ENCODE measurements around the gene TRAF1. TPM values are rescaled to one million over a fixed set of nuclear protein-coding genes. Genes with fewer than 3 reads are reported as not detected.

Gene TRAF1
- total RNA-seq, 1 experiment from 2014 or later, result 1.4 TPM

GRCh38 chr9:120904978-120905301 lies 21.7 kb downstream of the TRAF1 start:
- no peaks in the 10 kb centered on the region for H3K79me2 ChIP-seq (ENCODE audit: insufficient read depth, low read length)
- no peaks in the 10 kb centered on the region for H3K79me1 ChIP-seq (ENCODE audit: insufficient read depth, low read depth, low read length, poor library complexity, severe bottlenecking)
- no peaks in the 10 kb centered on the region for H3K9me3 ChIP-seq (ENCODE audit: control insufficient read depth, low read depth, low read length)
- H3K18ac ChIP-seq (ENCODE audit: insufficient read length, low read depth, low read length), result no peak overlapping the region
- H3K27me3 ChIP-seq (ENCODE audit: insufficient read depth, low read length), result no peaks in the 10 kb centered on the region
- no peak overlapping the region for H3K27ac ChIP-seq (ENCODE audit: insufficient read length, low read depth, low read length)
- H3K4me2 ChIP-seq (ENCODE audit: insufficient read depth, insufficient read length, low read length), result no peak overlapping the region
- no peaks in the 10 kb centered on the region for H4K20me1 ChIP-seq (ENCODE audit: control insufficient read depth, insufficient read depth, insufficient read length)
- no peak overlapping the region for H2AFZ ChIP-seq (ENCODE audit: low read length)
- no peaks in the 10 kb centered on the region for H3K4me1 ChIP-seq (ENCODE audit: insufficient read depth, low read length)
- H3K36me3 Mint-ChIP-seq (ENCODE audit: insufficient read depth in 1 of 3, low read depth in 3 of 3), result 0 out of 7 replicates have a peak, but pooled peaks cover 0 to 2% (median 0%) of the 10 kb centered on the region in 3 experiments
- no peak overlapping the region for H3K56ac ChIP-seq (ENCODE audit: insufficient read length, low read depth, low read length)
- H3K4me3 Mint-ChIP-seq, result no peak overlapping the region
- no peaks in the 10 kb centered on the region for H3K23me2 ChIP-seq (ENCODE audit: insufficient read length, low read depth, low read length, poor library complexity, severe bottlenecking)
- H2BK20ac ChIP-seq (ENCODE audit: low read depth, low read length, poor library complexity, severe bottlenecking), result no peak overlapping the region
- no peak overlapping the region for H4K8ac ChIP-seq (replicated peaks; ENCODE audit: insufficient read length, low read depth, low read length)
- WGBS (ENCODE audit: extremely low coverage, insufficient read length, low lambda C conversion rate), result no CpG with 5 or more reads among the region's 11 CpGs
- no peak overlapping the region for H4K91ac ChIP-seq (ENCODE audit: insufficient read length, low read depth, low read length)
- H3K14ac ChIP-seq (ENCODE audit: insufficient read depth, low read length), result no peak overlapping the region
- H2BK15ac ChIP-seq (ENCODE audit: low read depth, low read length), result no peak overlapping the region
- peak overlapping the region in 2 of 3 experiments; percentile 63 to 96; a peak in 2 of 7 replicates for H3K27ac Mint-ChIP-seq
- H2BK5ac ChIP-seq (ENCODE audit: insufficient read length, low read length), result no peak overlapping the region
- H2AK5ac ChIP-seq (ENCODE audit: insufficient read length, low read length), result no peak overlapping the region
- H3T11ph ChIP-seq (ENCODE audit: low read length), result no peak overlapping the region
- H3K23ac ChIP-seq (ENCODE audit: insufficient read length, low read depth, low read length), result no peak overlapping the region
- H2BK12ac ChIP-seq (ENCODE audit: insufficient read length, low read depth, low read length), result no peak overlapping the region
- H3K27me3 Mint-ChIP-seq (ENCODE audit: low read depth), result no peaks in the 10 kb centered on the region
- no peak overlapping the region for H3K9ac ChIP-seq (ENCODE audit: extremely low read depth, insufficient read length, low read length)
- DNase-seq, result no peak
- H2BK120ac ChIP-seq (ENCODE audit: low read depth, low read length, poor library complexity, severe bottlenecking), result no peak overlapping the region
- no peak overlapping the region for H3K4ac ChIP-seq (ENCODE audit: low read depth, low read length)
- no peak overlapping the region for H4K5ac ChIP-seq (ENCODE audit: insufficient read length, low read depth, low read length)
- no peaks in the 10 kb centered on the region for H3K9me3 Mint-ChIP-seq
- H3K4me1 Mint-ChIP-seq, result 0 out of 4 replicates have a peak, but pooled peaks cover 0 to 2% of the 10 kb centered on the region in 2 experiments
- TF ChIP-seq CTCF (conservative IDR thresholded peaks at IDR 0.05), result no peak
